ENCODE measurements around the gene CDH22.

CDH22 gene

GRCh38 chr20:46129955-46130481 is 178.3 kb downstream of the CDH22 start:
- H3K4me3 ChIP-seq (ENCODE audit: low read depth, low read length): no peak overlapping the region

- no peak overlapping the region for H3K4me3 ChIP-seq (ENCODE audit: low read depth, low read length)
Measured at GRCh38 chr20:46128310-46129151, 179.8 kb downstream of the CDH22 start.

GRCh38 chr20:46127396-46128010 is 180.8 kb downstream of the CDH22 start:
- no peak overlapping the region for H3K4me3 ChIP-seq (ENCODE audit: low read depth, low read length)

- H3K4me3 ChIP-seq (ENCODE audit: low read depth, low read length): no peak overlapping the region
Measured at GRCh38 chr20:46126440-46127056, 181.8 kb downstream of the CDH22 start.

Measured in iPS-11a (cell line).